Ovary (tissue), 9 donors: ENCODE measurements around the gene AGBL5. TPM values are rescaled to one million over a fixed set of nuclear protein-coding genes. Genes with fewer than 3 reads are reported as not detected.
"Not testable (repeated sequence)": the region's sequence is repeated elsewhere in the genome, so short reads cannot be mapped to it uniquely, and the experiment has no call there.

Experiments used
- DNase-seq, 5 donors: peaks; one replicate each; pipeline ENCODE4 v3.0.0-alpha.2; 2019 to 2020
- H3K27ac ChIP-seq, 2 donors: fragments of 200-600 bp; one replicate each; pipeline versions ENCODE4 v1.5.1 to v1.8.0; 2019 to 2022
- H3K27me3 ChIP-seq: fragments of 200-600 bp; one replicate; pipeline ENCODE4 v1.8.0; 2022
- H3K36me3 ChIP-seq: fragments of 200-600 bp; sonication (generic); one replicate; pipeline ENCODE4 v1.5.1; 2019
- H3K4me1 ChIP-seq: one replicate; pipeline ENCODE4 v1.8.1; 2013; ENCODE audit warnings: mild to moderate bottlenecking, moderate library complexity; ENCODE audit not compliant: insufficient read depth
- H3K4me3 ChIP-seq: fragments of 200-600 bp; sonication (generic); one replicate; pipeline ENCODE4 v1.5.1; 2017
- H3K9me3 ChIP-seq, 2 donors: fragments of 200-600 bp in 1 of 2; sonication (generic) in 1 of 2; one replicate each; pipeline versions ENCODE4 v1.5.1 to v1.8.1; 2013 to 2019; ENCODE audit warnings: mild to moderate bottlenecking in 1 of 2, moderate library complexity in 1 of 2
- EP300 ChIP-seq: sonication (generic); formaldehyde crosslinking; IDR thresholded peaks from one replicate; pipeline ENCODE4 v1.6.1; 2017; ENCODE audit warnings: antibody characterized with exemption
- POLR2A ChIP-seq: fragments of 450-650 bp; IDR thresholded peaks from one replicate; pipeline ENCODE4 v1.6.1; 2017; ENCODE audit warnings: antibody characterized with exemption, mild to moderate bottlenecking, moderate library complexity
- WGBS, 3 donors: extraction: QIAGEN DNeasy Blood & Tissue Kit in 1 of 3; methylation state at CpG; one replicate each; pipeline versions ENCODE4 v1.1.5 to v1.1.7; 2013 to 2017; 5-methylcytosine and 5-hydroxymethylcytosine counted together
- intact Hi-C, 4 donors: fragments of 100-400 bp; cut with DNase I; formaldehyde crosslinking; loops; one replicate each; pipeline versions ENCODE4 v1.11.0 to v1.15.1; 2022 to 2023
- polyA plus RNA-seq, 2 donors: library from polyadenylated mRNA; stranded (reverse); fragments of 200-250 nt in 1 of 2; fragments of 350-450 nt in 1 of 2; fragmentation: Illumina TruSeq in 1 of 2; extraction: RNeasy Lipid Tissue Mini Kit (QIAGEN cat#74804) in 1 of 2; gene quantifications; one replicate each; pipeline ENCODE4 v1.2.3, GENCODE V29; 2013 to 2014
- total RNA-seq, 7 donors: library from RNA; depleted of rRNA in 2 of 7; stranded (reverse); fragments of >200 nt in 2 of 7; fragmentation: NEBNext Ultra II Directional in 3 of 7; extraction: Animal tissue kit (Norgen Biotek cat#: 25700) in 3 of 7; gene quantifications; one replicate each; pipeline versions ENCODE4 v1.1.0 to v1.2.4, GENCODE V29; 2016 to 2023
- TF ChIP-seq, protein P1 (sequence below), 3 donors: fragments of 450-650 bp in 2 of 3; fragments of 200-600 bp in 1 of 3; IDR thresholded peaks; one replicate each; pipeline versions ENCODE4 v1.5.1 to v1.8.0; 2016 to 2022; ENCODE audit warnings: antibody characterized with exemption in 3 of 3, mild to moderate bottlenecking in 1 of 3
- donor health status: DM: no; HTN: no; CAD: no; lungs with moderate emphysema.
- donor health status: DM: no; HTN: no; CAD: no.
- donor health status: Bipolar disorder and iron deficiency.
- donor health status: DM: yes; HTN: yes; CAD: no.
- donor health status: DM: no; HTN: no; CAD: no.
- donor health status: DM: yes; HTN: yes; CAD: no.

Gene AGBL5
- total and polyA plus RNA-seq, 9 donors = 11.7 to 26.9 (median 23.9) TPM

DNA sequence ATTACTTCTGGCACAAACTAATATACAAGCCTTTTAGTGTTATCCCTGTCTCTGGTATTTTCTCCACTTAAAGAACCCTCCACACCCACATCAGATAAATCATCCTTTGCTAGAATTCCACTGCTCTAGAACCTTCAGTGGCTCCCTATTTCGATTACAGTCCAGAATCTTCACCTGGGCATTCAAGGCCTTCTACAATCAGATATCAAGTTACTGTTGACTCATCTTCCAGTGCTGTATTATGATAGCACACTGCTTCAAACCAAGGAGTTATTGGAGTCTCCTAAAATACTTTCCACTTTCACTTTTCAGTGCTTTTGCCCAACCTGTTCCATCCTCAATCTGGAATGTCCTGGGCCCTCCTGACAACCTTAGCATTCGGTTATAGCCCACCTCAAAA, 64.1 kb downstream of the AGBL5 start:
- TF ChIP-seq, protein P1, sequence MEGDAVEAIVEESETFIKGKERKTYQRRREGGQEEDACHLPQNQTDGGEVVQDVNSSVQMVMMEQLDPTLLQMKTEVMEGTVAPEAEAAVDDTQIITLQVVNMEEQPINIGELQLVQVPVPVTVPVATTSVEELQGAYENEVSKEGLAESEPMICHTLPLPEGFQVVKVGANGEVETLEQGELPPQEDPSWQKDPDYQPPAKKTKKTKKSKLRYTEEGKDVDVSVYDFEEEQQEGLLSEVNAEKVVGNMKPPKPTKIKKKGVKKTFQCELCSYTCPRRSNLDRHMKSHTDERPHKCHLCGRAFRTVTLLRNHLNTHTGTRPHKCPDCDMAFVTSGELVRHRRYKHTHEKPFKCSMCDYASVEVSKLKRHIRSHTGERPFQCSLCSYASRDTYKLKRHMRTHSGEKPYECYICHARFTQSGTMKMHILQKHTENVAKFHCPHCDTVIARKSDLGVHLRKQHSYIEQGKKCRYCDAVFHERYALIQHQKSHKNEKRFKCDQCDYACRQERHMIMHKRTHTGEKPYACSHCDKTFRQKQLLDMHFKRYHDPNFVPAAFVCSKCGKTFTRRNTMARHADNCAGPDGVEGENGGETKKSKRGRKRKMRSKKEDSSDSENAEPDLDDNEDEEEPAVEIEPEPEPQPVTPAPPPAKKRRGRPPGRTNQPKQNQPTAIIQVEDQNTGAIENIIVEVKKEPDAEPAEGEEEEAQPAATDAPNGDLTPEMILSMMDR (IDR thresholded peaks at IDR 0.05) = no peak
- TF ChIP-seq EP300 (no peak), POLR2A (no peak)

DNA sequence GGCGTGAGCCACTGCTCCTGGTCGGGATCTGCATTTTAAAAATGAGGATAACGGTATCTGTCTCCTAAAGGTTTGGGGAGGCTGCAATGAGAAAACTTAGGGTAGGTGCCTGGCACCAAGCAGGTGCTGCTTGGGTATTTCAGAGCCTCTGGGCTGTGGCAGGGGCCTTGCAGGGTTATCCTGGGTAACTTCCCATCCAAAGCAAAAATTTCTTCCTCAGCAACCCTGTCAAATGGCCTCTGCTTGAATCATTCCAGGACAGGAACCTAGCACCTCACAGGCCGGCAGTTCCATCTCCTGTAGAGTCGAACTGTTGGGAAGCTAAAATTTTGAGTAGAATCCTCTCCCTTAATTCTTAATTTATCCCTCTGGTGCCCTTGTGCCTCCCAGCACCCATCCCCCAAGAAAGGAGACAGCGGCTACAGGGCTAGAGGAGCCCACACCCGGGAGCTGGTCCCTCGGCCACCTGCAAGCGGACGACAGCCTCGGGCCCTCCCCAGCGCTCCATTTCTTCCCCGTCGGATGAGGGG, 66.6 kb downstream of the AGBL5 start:
- TF ChIP-seq, protein P1 (IDR thresholded peaks at IDR 0.05) = no peak
- TF ChIP-seq EP300 (no peak), POLR2A (no peak)
- intact Hi-C loops = no loop called here
- H3K27me3 ChIP-seq = no peaks in the 10 kb centered on the region
- H3K36me3 ChIP-seq = no peaks in the 10 kb centered on the region
- peaks cover 4% of the 10 kb centered on the region for H3K4me1 ChIP-seq
- H3K27ac ChIP-seq = no peak overlapping the region
- peak in 1 of 5 donors; percentile 40 for DNase-seq
- H3K9me3 ChIP-seq = no peaks in the 10 kb centered on the region
- peak overlapping the region; percentile 42 for H3K4me3 ChIP-seq
- 22 to 31% (median 28%) methylated on average over 13 to 14 of the region's 14 CpGs for WGBS, 3 donors

More for the DNA sequence above, 64.1 kb downstream of the AGBL5 start:
- Histone ChIP-seq H3K4me3 (no peak overlapping the region), H3K27ac (no peak overlapping the region), H3K9me3 (no peaks in the 10 kb centered on the region), H3K36me3 (no peaks in the 10 kb centered on the region), H3K27me3 (no peaks in the 10 kb centered on the region), H3K4me1 (peaks cover 4% of the 10 kb centered on the region)
- 69 to 79% (median 78%) methylated on average over 2 of the region's 2 CpGs for WGBS, 3 donors
- DNase-seq = no peak
- intact Hi-C loops = no loop called here

DNA sequence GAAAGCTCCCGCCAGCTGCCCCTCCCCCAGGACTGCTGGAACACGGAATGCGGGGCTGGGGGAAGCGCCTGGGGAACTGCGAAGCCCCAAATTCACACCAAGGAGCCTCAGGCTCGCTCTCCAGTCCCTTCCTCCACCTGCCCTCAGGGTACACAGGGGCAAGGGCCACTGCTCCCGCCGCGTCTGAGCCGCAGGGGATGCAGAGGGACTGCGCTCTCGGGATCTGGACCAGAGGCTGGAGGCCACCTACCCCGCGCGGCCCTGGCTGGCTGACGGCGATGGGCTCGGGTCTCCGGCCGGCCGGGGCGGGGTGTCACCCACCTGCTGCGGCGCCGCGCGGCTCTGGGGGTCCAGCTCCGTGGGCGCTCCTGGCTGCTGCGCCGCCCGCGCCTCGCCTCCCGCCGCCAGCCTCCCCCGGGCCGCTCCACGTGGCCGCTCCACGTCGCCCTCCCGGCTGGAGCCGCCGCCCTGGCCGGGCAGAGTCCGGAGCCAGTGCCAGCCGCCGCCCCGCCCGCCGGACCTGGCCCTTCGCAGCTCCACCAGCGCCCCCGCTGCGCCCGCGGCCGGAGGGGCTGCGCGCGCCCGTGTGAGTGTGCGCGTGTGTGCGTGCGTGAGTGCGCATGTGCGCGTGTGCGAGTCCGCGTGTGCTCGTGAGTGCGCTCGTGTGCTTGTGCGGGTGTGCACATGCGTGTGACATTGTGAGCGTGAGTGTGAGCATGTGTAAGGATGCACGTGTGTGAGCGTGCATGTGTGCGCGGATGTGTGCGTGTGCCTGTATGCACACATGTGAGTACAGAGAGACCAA, 67.3 kb downstream of the AGBL5 start, which contains the start of gene CGREF1:
TSS of gene CGREF1 (minus strand) at position 604 of the 805 bp plus-strand sequence. CDS start 14,762 bp downstream, outside the sequence.
- intact Hi-C loops = no loop called here
- TF ChIP-seq, protein P1 (IDR thresholded peaks at IDR 0.05) = no peak
- no peak for TF ChIP-seq EP300
- TF ChIP-seq POLR2A = no peak
- no peaks in the 10 kb centered on the region for H3K27me3 ChIP-seq
- H3K9me3 ChIP-seq = no peaks in the 10 kb centered on the region
- H3K4me1 ChIP-seq = peaks cover 4% of the 10 kb centered on the region
- H3K27ac ChIP-seq = no peak within 1 kb of the TSS
- DNase-seq = peak in 2 of 5 donors; percentile 42 to 58
- 1% methylated on average over 45 to 84 of the region's 84 CpGs for WGBS, 3 donors
- H3K4me3 ChIP-seq = peak within 1 kb of the TSS; percentile 42
- no peaks in the 10 kb centered on the region for H3K36me3 ChIP-seq

DNA sequence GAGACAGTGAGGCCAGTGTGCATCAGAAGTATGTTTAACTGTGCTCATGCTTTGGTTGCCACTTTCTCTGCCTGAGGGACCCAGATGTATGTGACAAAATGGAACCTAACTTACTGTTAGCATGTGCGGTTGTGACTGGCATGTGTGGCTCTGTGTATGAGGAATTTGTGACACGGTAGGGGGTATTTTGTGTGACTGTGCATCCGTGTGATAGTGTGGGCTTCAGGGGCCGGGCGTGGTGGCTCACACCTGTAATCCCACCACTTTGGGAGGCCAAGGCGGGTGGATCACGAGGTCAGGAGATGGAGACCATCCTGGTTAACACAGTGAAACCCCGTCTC, 67.8 kb downstream of the AGBL5 start:
- H3K27me3 ChIP-seq, H3K9me3 ChIP-seq, DNase-seq, intact Hi-C loops, H3K27ac ChIP-seq, H3K36me3 ChIP-seq, H3K4me1 ChIP-seq: not testable (repeated sequence)
- WGBS, 3 donors = 66 to 83% (median 82%) methylated on average over 8 of the region's 8 CpGs
- H3K4me3 ChIP-seq = peak overlapping the region; percentile 42

Other genes with a start within 250 kb of the AGBL5 start
- gene DPYSL5, start 203.5 kb upstream of the AGBL5 start, total RNA-seq = under 1 TPM in 4 of 7 donors, not detected in 3; 0.11 to 0.78 (median 0.26) TPM
- under 1 TPM; 0.05 to 0.16 TPM for gene DPYSL5, start 203.5 kb upstream of the AGBL5 start, polyA plus RNA-seq
- 10 to 100 TPM; 23.8 to 51.8 (median 34.0) TPM for gene MAPRE3, start 81.0 kb upstream of the AGBL5 start, total RNA-seq
- 10 to 100 TPM; 34.3 to 45.4 TPM for gene MAPRE3, start 81.0 kb upstream of the AGBL5 start, polyA plus RNA-seq
- gene TMEM214, start 18.7 kb upstream of the AGBL5 start, total RNA-seq = 100 to 1,000 TPM in 1 of 7 donors, 10 to 100 TPM in 6; 26.5 to 101 (median 73.9) TPM
- 10 to 100 TPM; 41.7 to 66.2 TPM for gene TMEM214, start 18.7 kb upstream of the AGBL5 start, polyA plus RNA-seq
- gene OST4, start 20.0 kb downstream of the AGBL5 start, total RNA-seq = 100 to 1,000 TPM; 201 to 319 (median 264) TPM
- 100 to 1,000 TPM; 379 to 588 TPM for gene OST4, start 20.0 kb downstream of the AGBL5 start, polyA plus RNA-seq
- gene EMILIN1, start 26.9 kb downstream of the AGBL5 start, total RNA-seq = 100 to 1,000 TPM; 121 to 321 (median 264) TPM
- 100 to 1,000 TPM in 1 of 2 donors, 1 to 10 TPM in 1; 8.6 to 177 TPM for gene EMILIN1, start 26.9 kb downstream of the AGBL5 start, polyA plus RNA-seq
- gene KHK, start 35.1 kb downstream of the AGBL5 start, total RNA-seq = 10 to 100 TPM in 1 of 7 donors, 1 to 10 TPM in 6; 1.3 to 10.7 (median 8.0) TPM
- 1 to 10 TPM; 2.7 to 3.9 TPM for gene KHK, start 35.1 kb downstream of the AGBL5 start, polyA plus RNA-seq
- 10 to 100 TPM in 5 of 7 donors, 1 to 10 TPM in 2; 7.9 to 23.9 (median 17.6) TPM for gene CGREF1, start 67.5 kb downstream of the AGBL5 start, total RNA-seq
- 1 to 10 TPM; 7.9 to 9.5 TPM for gene CGREF1, start 67.5 kb downstream of the AGBL5 start, polyA plus RNA-seq
- 1 to 10 TPM in 5 of 7 donors, not detected in 2; 1.1 to 2.4 (median 1.5) TPM for gene ABHD1, start 72.1 kb downstream of the AGBL5 start, total RNA-seq
- gene ABHD1, start 72.1 kb downstream of the AGBL5 start, polyA plus RNA-seq = 1 to 10 TPM in 1 of 2 donors, under 1 TPM in 1; 0.86 to 1.6 TPM
- 100 to 1,000 TPM in 1 of 7 donors, 10 to 100 TPM in 6; 42.7 to 113 (median 70.8) TPM for gene PREB, start 83.0 kb downstream of the AGBL5 start, total RNA-seq
- 10 to 100 TPM; 43.5 to 62.3 TPM for gene PREB, start 83.0 kb downstream of the AGBL5 start, polyA plus RNA-seq
- gene PRR30, start 87.7 kb downstream of the AGBL5 start, total RNA-seq = not detected
- not detected for gene PRR30, start 87.7 kb downstream of the AGBL5 start, polyA plus RNA-seq
- gene TCF23, start 97.3 kb downstream of the AGBL5 start, total RNA-seq = 10 to 100 TPM in 5 of 7 donors, 1 to 10 TPM in 2; 8.4 to 72.2 (median 41.7) TPM
- gene TCF23, start 97.3 kb downstream of the AGBL5 start, polyA plus RNA-seq = 10 to 100 TPM; 31.7 to 56.1 TPM
- 100 to 1,000 TPM; 123 to 198 (median 135) TPM for gene ATRAID, start 160.4 kb downstream of the AGBL5 start, total RNA-seq
- 100 to 1,000 TPM; 199 to 318 TPM for gene ATRAID, start 160.4 kb downstream of the AGBL5 start, polyA plus RNA-seq
- gene SLC5A6, start 160.6 kb downstream of the AGBL5 start, total RNA-seq = 10 to 100 TPM; 14.2 to 37.9 (median 21.4) TPM
- gene SLC5A6, start 160.6 kb downstream of the AGBL5 start, polyA plus RNA-seq = 10 to 100 TPM; 11.2 to 13.9 TPM
- gene CAD, start 165.7 kb downstream of the AGBL5 start, total RNA-seq = 10 to 100 TPM; 15.3 to 53.9 (median 36.3) TPM
- 10 to 100 TPM; 11.9 to 16.2 TPM for gene CAD, start 165.7 kb downstream of the AGBL5 start, polyA plus RNA-seq
- gene SLC30A3, start 211.4 kb downstream of the AGBL5 start, total RNA-seq = 1 to 10 TPM in 1 of 7 donors, under 1 TPM in 3, not detected in 3; 0.23 to 1.1 (median 0.45) TPM
- under 1 TPM; 0.27 to 0.38 TPM for gene SLC30A3, start 211.4 kb downstream of the AGBL5 start, polyA plus RNA-seq
- under 1 TPM in 1 of 7 donors, not detected in 6; 0.56 TPM for gene DNAJC5G, start 223.8 kb downstream of the AGBL5 start, total RNA-seq
- under 1 TPM; 0.16 to 0.83 TPM for gene DNAJC5G, start 223.8 kb downstream of the AGBL5 start, polyA plus RNA-seq
- under 1 TPM in 4 of 7 donors, not detected in 3; 0.12 to 0.72 (median 0.49) TPM for gene TRIM54, start 230.8 kb downstream of the AGBL5 start, total RNA-seq
- gene TRIM54, start 230.8 kb downstream of the AGBL5 start, polyA plus RNA-seq = under 1 TPM; 0.20 to 0.21 TPM